CD14-positive monocyte (primary cell): ENCODE measurements around the gene ZYG11A. TPM values are rescaled to one million over a fixed set of nuclear protein-coding genes. Genes with fewer than 3 reads are reported as not detected.

ENCODE experiments used
- DNase-seq, 3 donors: peaks; one replicate each; pipeline ENCODE4 v3.0.0-alpha.2; 2011 to 2022
- H2AFZ ChIP-seq: 2 replicates; pipeline ENCODE4 v1.6.0; 2012; ENCODE audit warnings: mild to moderate bottlenecking, low read depth, low read length, inconsistent platforms; ENCODE audit not compliant: insufficient read depth, poor library complexity, severe bottlenecking
- H3K27ac ChIP-seq, 2 donors: 1 replicate in 1 of 2; 2 replicates in 1 of 2; pipeline ENCODE4 v1.5.1; 2012 to 2013; ENCODE audit warnings: low read length in 2 of 2, control low read depth in 1 of 2, inconsistent platforms in 1 of 2, low read depth in 1 of 2, mild to moderate bottlenecking in 1 of 2
- H3K27me3 ChIP-seq, 2 donors: one replicate each; pipeline versions ENCODE4 v1.6.0 to v1.6.1; 2011 to 2013; ENCODE audit warnings: low read length in 2 of 2; ENCODE audit not compliant: control insufficient read depth in 2 of 2, insufficient read depth in 2 of 2
- H3K36me3 ChIP-seq, 2 donors: replicated peaks in 1 of 2; 1 replicate in 1 of 2; 2 replicates in 1 of 2; pipeline versions ENCODE4 v1.5.1 to v1.6.1; 2012 to 2013; ENCODE audit warnings: low read length in 2 of 2, control low read depth in 1 of 2, inconsistent platforms in 1 of 2, mild to moderate bottlenecking in 1 of 2; ENCODE audit not compliant: insufficient read depth in 2 of 2, control insufficient read depth in 1 of 2
- H3K4me1 ChIP-seq, 2 donors: 1 replicate in 1 of 2; 2 replicates in 1 of 2; pipeline versions ENCODE4 v1.5.1 to v1.6.1; 2012 to 2013; ENCODE audit warnings: low read length in 2 of 2, control low read depth in 1 of 2, inconsistent platforms in 1 of 2, mild to moderate bottlenecking in 1 of 2, moderate library complexity in 1 of 2; ENCODE audit not compliant: insufficient read depth in 2 of 2, control insufficient read depth in 1 of 2
- H3K4me2 ChIP-seq: replicated peaks from 2 replicates; pipeline ENCODE3; 2012; ENCODE audit warnings: low read length, moderate library complexity, mild to moderate bottlenecking; ENCODE audit not compliant: poor library complexity, severe bottlenecking; ENCODE audit errors: extremely low read depth
- H3K4me3 ChIP-seq, 3 experiments: fragments of 200-600 bp in 1 of 3; sonication (generic) in 1 of 3; replicated peaks in 1 of 3; 1 replicate in 2 of 3; 2 replicates in 1 of 3; pipeline ENCODE4 v1.5.1; 2011 to 2013; ENCODE audit warnings: low read length in 3 of 3, mild to moderate bottlenecking in 3 of 3, control low read depth in 2 of 3, low read depth in 2 of 3, inconsistent platforms in 1 of 3, moderate library complexity in 1 of 3
- H3K79me2 ChIP-seq: 2 replicates; pipeline ENCODE4 v1.6.0; 2012; ENCODE audit warnings: mild to moderate bottlenecking, control low read depth, inconsistent platforms, low read length, moderate library complexity; ENCODE audit not compliant: insufficient read depth
- H3K9ac ChIP-seq: 2 replicates; pipeline ENCODE4 v1.6.0; 2017; ENCODE audit warnings: low read length, mild to moderate bottlenecking; ENCODE audit not compliant: insufficient read depth, poor library complexity, severe bottlenecking
- H3K9me3 ChIP-seq, 2 donors: replicated peaks in 1 of 2; 1 replicate in 1 of 2; 2 replicates in 1 of 2; pipeline versions ENCODE4 v1.5.1 to v1.6.1; 2012 to 2013; ENCODE audit warnings: low read length in 2 of 2, control low read depth in 1 of 2; ENCODE audit not compliant: control insufficient read depth in 1 of 2, insufficient read depth in 1 of 2
- H4K20me1 ChIP-seq: 2 replicates; pipeline ENCODE4 v1.6.0; 2012; ENCODE audit warnings: mild to moderate bottlenecking, low read length, control low read depth, moderate library complexity; ENCODE audit not compliant: insufficient read depth
- H3K27ac Mint-ChIP-seq, 7 donors: one replicate each; pipeline ENCODE4 v1.8.0; 2020; ENCODE audit warnings: mild to moderate bottlenecking in 7 of 7, mixed read lengths in 7 of 7, moderate library complexity in 6 of 7, inconsistent platforms in 2 of 7
- H3K27me3 Mint-ChIP-seq, 3 donors: one replicate each; pipeline ENCODE4 v1.8.0; 2021 to 2022; ENCODE audit warnings: low read depth in 3 of 3, mild to moderate bottlenecking in 3 of 3, mixed read lengths in 3 of 3, moderate library complexity in 3 of 3, inconsistent platforms in 1 of 3
- H3K36me3 Mint-ChIP-seq, 2 donors: one replicate each; pipeline ENCODE4 v1.8.0; 2020; ENCODE audit warnings: mixed read lengths in 2 of 2, inconsistent platforms in 1 of 2, mild to moderate bottlenecking in 1 of 2
- H3K4me1 Mint-ChIP-seq: one replicate; pipeline ENCODE4 v1.8.0; 2020; ENCODE audit warnings: mild to moderate bottlenecking, mixed read lengths
- H3K4me3 Mint-ChIP-seq, 2 donors: one replicate each; pipeline ENCODE4 v1.8.0; 2020; ENCODE audit warnings: mild to moderate bottlenecking in 2 of 2, mixed read lengths in 2 of 2, moderate library complexity in 1 of 2
- H3K9me3 Mint-ChIP-seq, 7 donors: one replicate each; pipeline ENCODE4 v1.8.0; 2020 to 2022; ENCODE audit warnings: mixed read lengths in 7 of 7, mild to moderate bottlenecking in 6 of 7, moderate library complexity in 6 of 7, inconsistent platforms in 2 of 7
- WGBS: methylation state at CpG from one replicate; pipeline ENCODE4 v1.1.5; 2013; ENCODE audit warnings: missing lambda C conversion rate; ENCODE audit not compliant: insufficient coverage; 5-methylcytosine and 5-hydroxymethylcytosine counted together
- intact Hi-C, 2 donors: fragments of 100-400 bp; cut with micrococcal nuclease; formaldehyde crosslinking; loops; one replicate each; pipeline versions ENCODE4 v1.15.0 to v1.15.1; 2023
- polyA plus RNA-seq, 3 donors: library from polyadenylated mRNA; depleted of rRNA in 1 of 3; unstranded in 2 of 3; stranded (reverse) in 1 of 3; fragments of 300-500 nt in 2 of 3; fragments of >200 nt in 1 of 3; fragmentation: Illumina TruSeq in 2 of 3; gene quantifications; 1 replicate in 2 of 3; 2 replicates in 1 of 3; pipeline ENCODE4 v1.2.3, GENCODE V29; 2012 to 2021
- TF ChIP-seq, protein P1 (sequence below): fragments of 200-600 bp; IDR thresholded peaks from one replicate; pipeline ENCODE4 v1.8.0; 2022; ENCODE audit warnings: antibody characterized with exemption, mild to moderate bottlenecking

Gene ZYG11A
- polyA plus RNA-seq, 3 donors = not detected

DNA sequence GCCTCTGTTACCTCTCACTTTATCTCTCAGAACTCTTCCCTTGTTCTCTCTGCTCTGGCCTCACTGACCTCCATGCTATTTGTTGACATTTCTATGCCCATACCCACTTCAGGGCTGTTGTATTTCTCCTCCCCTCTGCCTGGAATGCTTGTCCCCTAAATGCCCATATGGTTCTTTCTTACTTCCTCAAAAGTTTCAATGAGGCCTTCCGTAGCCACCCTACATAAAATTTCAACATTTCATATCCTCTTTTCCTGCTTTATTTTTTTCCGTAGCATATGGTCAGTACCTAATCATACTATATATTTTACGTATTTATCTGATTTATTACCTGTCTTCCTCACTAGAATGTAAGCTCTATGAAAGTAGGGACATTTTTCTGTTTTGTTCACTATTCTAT lies 47.1 kb upstream of the ZYG11A start:
- H3K36me3 ChIP-seq = peaks cover 12 to 56% of the 10 kb centered on the region in 2 donors
- no peaks in the 10 kb centered on the region for H3K79me2 ChIP-seq
- TF ChIP-seq, protein P1, sequence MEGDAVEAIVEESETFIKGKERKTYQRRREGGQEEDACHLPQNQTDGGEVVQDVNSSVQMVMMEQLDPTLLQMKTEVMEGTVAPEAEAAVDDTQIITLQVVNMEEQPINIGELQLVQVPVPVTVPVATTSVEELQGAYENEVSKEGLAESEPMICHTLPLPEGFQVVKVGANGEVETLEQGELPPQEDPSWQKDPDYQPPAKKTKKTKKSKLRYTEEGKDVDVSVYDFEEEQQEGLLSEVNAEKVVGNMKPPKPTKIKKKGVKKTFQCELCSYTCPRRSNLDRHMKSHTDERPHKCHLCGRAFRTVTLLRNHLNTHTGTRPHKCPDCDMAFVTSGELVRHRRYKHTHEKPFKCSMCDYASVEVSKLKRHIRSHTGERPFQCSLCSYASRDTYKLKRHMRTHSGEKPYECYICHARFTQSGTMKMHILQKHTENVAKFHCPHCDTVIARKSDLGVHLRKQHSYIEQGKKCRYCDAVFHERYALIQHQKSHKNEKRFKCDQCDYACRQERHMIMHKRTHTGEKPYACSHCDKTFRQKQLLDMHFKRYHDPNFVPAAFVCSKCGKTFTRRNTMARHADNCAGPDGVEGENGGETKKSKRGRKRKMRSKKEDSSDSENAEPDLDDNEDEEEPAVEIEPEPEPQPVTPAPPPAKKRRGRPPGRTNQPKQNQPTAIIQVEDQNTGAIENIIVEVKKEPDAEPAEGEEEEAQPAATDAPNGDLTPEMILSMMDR = no peak
- H4K20me1 ChIP-seq = no peaks in the 10 kb centered on the region
- Mint-ChIP-seq H3K27me3 (peaks cover 0 to 1% (median 0%) of the 10 kb centered on the region in 3 donors), H3K9me3 (no peaks in the 10 kb centered on the region), H3K27ac (peak overlapping the region in 5 of 7 donors; percentile 9 to 74 (median 32)), H3K36me3 (peaks cover 29 to 56% of the 10 kb centered on the region in 2 donors), H3K4me3 (peak overlapping the region in 1 of 2 donors; percentile 50), H3K4me1 (peaks cover 19% of the 10 kb centered on the region)
- H2AFZ ChIP-seq = no peak overlapping the region
- intact Hi-C loops = no loop called here
- H3K4me1 ChIP-seq = peaks cover 7 to 14% of the 10 kb centered on the region in 2 donors
- no peaks in the 10 kb centered on the region for H3K9me3 ChIP-seq
- H3K27ac ChIP-seq = no peak overlapping the region
- H3K4me2 ChIP-seq = no peak overlapping the region
- no peaks in the 10 kb centered on the region for H3K27me3 ChIP-seq
- no peak overlapping the region for H3K4me3 ChIP-seq
- H3K9ac ChIP-seq = no peak overlapping the region
- DNase-seq = peak; percentile 2 to 14 (median 10)
- 0% methylated on average over 1 of the region's 3 CpGs for WGBS

DNA sequence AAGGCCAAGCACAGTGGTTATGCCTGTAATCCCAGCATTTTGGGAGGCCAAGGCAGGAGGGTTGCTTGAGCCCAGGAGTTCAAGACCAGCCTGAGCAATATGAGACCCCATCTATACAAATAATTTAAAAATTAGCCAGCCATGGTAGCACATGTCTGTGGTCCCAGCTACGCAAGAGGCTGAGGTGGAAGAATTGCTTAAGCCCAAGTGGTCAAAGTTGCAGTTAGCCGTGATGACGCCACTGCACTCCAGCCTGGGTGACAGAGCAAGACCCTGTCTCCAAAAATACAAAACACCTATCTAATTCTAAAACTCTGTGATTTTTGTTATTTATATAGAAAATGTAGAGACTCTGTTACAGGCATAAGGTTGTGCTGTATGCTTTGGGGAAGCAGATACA lies 44.2 kb upstream of the ZYG11A start:
- H3K4me3 Mint-ChIP-seq = no peak overlapping the region

More for the DNA sequence above, 44.2 kb upstream of the ZYG11A start:
- H3K4me2 ChIP-seq = no peak overlapping the region
- no peaks in the 10 kb centered on the region for H3K9me3 Mint-ChIP-seq
- no CpG with 5 or more reads among the region's 3 CpGs for WGBS
- no peak overlapping the region for H3K27ac ChIP-seq
- peaks cover 27 to 52% of the 10 kb centered on the region in 2 donors for H3K36me3 Mint-ChIP-seq
- H3K9me3 ChIP-seq = no peaks in the 10 kb centered on the region
- no peak overlapping the region for H3K4me3 ChIP-seq
- H3K27me3 ChIP-seq = no peaks in the 10 kb centered on the region
- intact Hi-C loops = no loop called here
- peaks cover 18 to 53% of the 10 kb centered on the region in 2 donors for H3K36me3 ChIP-seq
- H3K79me2 ChIP-seq = no peaks in the 10 kb centered on the region
- no peaks in the 10 kb centered on the region for H4K20me1 ChIP-seq
- H3K27ac Mint-ChIP-seq = peak overlapping the region in 1 of 7 donors; percentile 45
- peaks cover 7 to 14% of the 10 kb centered on the region in 2 donors for H3K4me1 ChIP-seq
- no peak for DNase-seq
- TF ChIP-seq, protein P1 = no peak
- no peak overlapping the region for H3K9ac ChIP-seq
- no peak overlapping the region for H2AFZ ChIP-seq
- H3K27me3 Mint-ChIP-seq = no peaks in the 10 kb centered on the region
- H3K4me1 Mint-ChIP-seq = peaks cover 19% of the 10 kb centered on the region
